GM19395 (cell line): ENCODE measurements around the gene PHC2.

ENCODE experiments used
- ATAC-seq: cut with Tn5 transposase; IDR thresholded peaks from one replicate; pipeline ENCODE4 v1.9.1; 2021; ENCODE audit warnings: mild to moderate bottlenecking, moderate library complexity; ENCODE audit not compliant: unreplicated experiment

Gene PHC2

GRCh38 chr1:33275706-33276572, 155.0 kb downstream of the PHC2 start:
- ATAC-seq, result no peak

- ATAC-seq, result no peak
Observed at GRCh38 chr1:33275195-33275594, 155.7 kb downstream of the PHC2 start.

- ATAC-seq, result no peak
Observed at GRCh38 chr1:33274446-33274845, 156.4 kb downstream of the PHC2 start.

GRCh38 chr1:33273961-33274371, 156.9 kb downstream of the PHC2 start:
- no peak for ATAC-seq
